T-helper 1 cell treated with Interleukin-12 subunit alpha and Interleukin-12 subunit beta and Interleukin-4 antibody, amounts not matched to agents 30 μg/mL and 1 μg/mL, for 36 hours (primary cell): ENCODE results near the gene LTA4H.

Experiments
- H3K27ac Mint-ChIP-seq: one replicate; pipeline ENCODE4 v1.8.0; 2021; ENCODE audit warnings: mild to moderate bottlenecking, mixed read lengths
- H3K27me3 Mint-ChIP-seq: one replicate; pipeline ENCODE4 v1.8.0; 2021; ENCODE audit warnings: low read depth, mixed read lengths
- H3K36me3 Mint-ChIP-seq: one replicate; pipeline ENCODE4 v1.8.0; 2021; ENCODE audit warnings: low read depth, mixed read lengths
- H3K4me1 Mint-ChIP-seq: one replicate; pipeline ENCODE4 v1.8.0; 2021; ENCODE audit warnings: low read depth, mixed read lengths
- H3K4me3 Mint-ChIP-seq: one replicate; pipeline ENCODE4 v1.8.0; 2021; ENCODE audit warnings: mild to moderate bottlenecking, moderate library complexity, mixed read lengths
- H3K9me3 Mint-ChIP-seq: one replicate; pipeline ENCODE4 v1.8.0; 2021; ENCODE audit warnings: mixed read lengths

LTA4H gene

GRCh38 chr12:95953000-95953399 lies 82.4 kb downstream of the LTA4H start:
- H3K4me1 Mint-ChIP-seq = no peaks in the 10 kb centered on the region
- H3K27me3 Mint-ChIP-seq = peaks cover 22% of the 10 kb centered on the region
- no peak overlapping the region for H3K4me3 Mint-ChIP-seq
- no peaks in the 10 kb centered on the region for H3K9me3 Mint-ChIP-seq
- no peak overlapping the region for H3K27ac Mint-ChIP-seq
- no peaks in the 10 kb centered on the region for H3K36me3 Mint-ChIP-seq

GRCh38 chr12:95951515-95951914 lies 83.9 kb downstream of the LTA4H start:
- H3K36me3 Mint-ChIP-seq = no peaks in the 10 kb centered on the region
- peaks cover 22% of the 10 kb centered on the region for H3K27me3 Mint-ChIP-seq
- H3K4me3 Mint-ChIP-seq = no peak overlapping the region
- no peaks in the 10 kb centered on the region for H3K9me3 Mint-ChIP-seq
- H3K4me1 Mint-ChIP-seq = no peaks in the 10 kb centered on the region
- no peak overlapping the region for H3K27ac Mint-ChIP-seq
